Upper lobe of left lung (tissue), 6 donors: Measurements from ENCODE around the gene DQX1. TPM values are rescaled to one million over a fixed set of nuclear protein-coding genes. Genes with fewer than 3 reads are reported as not detected.

Experiments
- ATAC-seq, 2 donors: fragments of 200-7000 bp; cut with Tn5 transposase; one replicate each; pipeline ENCODE4 v1.9.1; 2022; ENCODE audit warnings: mild to moderate bottlenecking in 2 of 2, moderate library complexity in 2 of 2; ENCODE audit not compliant: low FRiP score in 2 of 2
- DNase-seq, 2 donors: peaks; one replicate each; pipeline ENCODE4 v3.0.0-alpha.2; 2019 to 2020
- H3K27ac ChIP-seq, 4 donors: fragments of 200-600 bp; sonication (generic); one replicate each; pipeline ENCODE4 v1.5.1; 2016 to 2019
- H3K27me3 ChIP-seq, 4 donors: fragments of 200-600 bp; sonication (generic); one replicate each; pipeline ENCODE4 v1.5.1; 2017 to 2019
- H3K36me3 ChIP-seq, 4 donors: fragments of 200-600 bp; sonication (generic); one replicate each; pipeline ENCODE4 v1.5.1; 2016 to 2019
- H3K4me1 ChIP-seq, 4 donors: fragments of 200-600 bp; sonication (generic); one replicate each; pipeline ENCODE4 v1.5.1; 2018 to 2019
- H3K4me3 ChIP-seq, 4 donors: fragments of 200-600 bp; sonication (generic); one replicate each; pipeline ENCODE4 v1.5.1; 2017 to 2019; ENCODE audit warnings: mild to moderate bottlenecking in 2 of 4, moderate library complexity in 1 of 4
- H3K9me3 ChIP-seq, 4 donors: fragments of 200-600 bp; sonication (generic); one replicate each; pipeline ENCODE4 v1.5.1; 2018 to 2019
- CTCF ChIP-seq, 6 experiments: fragments of 450-650 bp in 4 of 6; fragments of 200-600 bp in 2 of 6; sonication (generic) in 2 of 6; IDR thresholded peaks; one replicate each; pipeline ENCODE4 v1.5.1; 2016 to 2019; ENCODE audit warnings: antibody characterized with exemption in 6 of 6
- EP300 ChIP-seq, 4 donors: sonication (generic); formaldehyde crosslinking; IDR thresholded peaks; one replicate each; pipeline ENCODE4 v1.5.1; 2017; ENCODE audit warnings: antibody characterized with exemption in 4 of 4, control low read depth in 2 of 4
- POLR2A ChIP-seq, 4 donors: fragments of 450-650 bp; IDR thresholded peaks; one replicate each; pipeline ENCODE4 v1.5.1; 2016 to 2017; ENCODE audit warnings: antibody characterized with exemption in 4 of 4, mild to moderate bottlenecking in 2 of 4
- POLR2AphosphoS5 ChIP-seq, 2 donors: sonication (generic); formaldehyde crosslinking; IDR thresholded peaks; one replicate each; pipeline ENCODE4 v1.5.1; 2017; ENCODE audit warnings: antibody characterized with exemption in 2 of 2
- WGBS, 2 donors: methylation state at CpG; one replicate each; pipeline ENCODE4 v1.1.5; 2017 to 2018; 5-methylcytosine and 5-hydroxymethylcytosine counted together
- total RNA-seq, 6 donors: library from RNA; depleted of rRNA in 4 of 6; stranded (reverse); fragments of >200 nt in 4 of 6; gene quantifications; one replicate each; pipeline versions ENCODE4 v1.1.0 to v1.2.1, GENCODE V29; 2016 to 2021
- donor health status: DM: no; HTN: no; CAD: no; lungs with moderate emphysema.
- donor health status: DM: no; HTN: yes; CAD: no; lungs with severe emphysema.

The DQX1 gene
- total RNA-seq, 6 donors from 2014 or later = 0.26 to 0.37 (median 0.33) TPM; not detected in 3

- DNase-seq (no peak), ATAC-seq (no peak)
- H3K4me3 ChIP-seq = no peak overlapping the region
- H3K9me3 ChIP-seq = no peaks in the 10 kb centered on the region
- 85 to 92% methylated on average over 1 of the region's 1 CpG for WGBS, 2 donors
- H3K27me3 ChIP-seq = peaks cover 0 to 29% (median 4%) of the 10 kb centered on the region in 4 donors
- peaks cover 23 to 30% (median 24%) of the 10 kb centered on the region in 4 donors for H3K4me1 ChIP-seq
- TF ChIP-seq POLR2A (IDR thresholded peaks at IDR 0.05) (no peak), EP300 (IDR thresholded peaks at IDR 0.05) (no peak), POLR2AphosphoS5 (IDR thresholded peaks at IDR 0.05) (no peak), CTCF (IDR thresholded peaks at IDR 0.05) (no peak)
- peaks cover 29 to 40% (median 36%) of the 10 kb centered on the region in 4 donors for H3K36me3 ChIP-seq
- no peak overlapping the region for H3K27ac ChIP-seq
Measured at GRCh38 chr2:74495440-74495839, 30.6 kb downstream of the DQX1 start.

- no peak for DNase-seq
- Histone ChIP-seq H3K27ac (no peak overlapping the region), H3K9me3 (no peaks in the 10 kb centered on the region), H3K27me3 (peaks cover 0 to 11% (median 0%) of the 10 kb centered on the region in 4 donors), H3K36me3 (peaks cover 30 to 55% (median 44%) of the 10 kb centered on the region in 4 donors), H3K4me3 (no peak overlapping the region), H3K4me1 (peaks cover 10 to 15% (median 12%) of the 10 kb centered on the region in 4 donors)
- ATAC-seq = no peak
- no peak for TF ChIP-seq CTCF (IDR thresholded peaks at IDR 0.05)
- TF ChIP-seq POLR2A (IDR thresholded peaks at IDR 0.05) = no peak
- no peak for TF ChIP-seq POLR2AphosphoS5 (IDR thresholded peaks at IDR 0.05)
- no peak for TF ChIP-seq EP300 (IDR thresholded peaks at IDR 0.05)
- 95 to 100% methylated on average over 3 of the region's 3 CpGs for WGBS, 2 donors
Measured at GRCh38 chr2:74493546-74493945, 32.5 kb downstream of the DQX1 start.

- peak in 1 of 2 donors; percentile 64 for DNase-seq
- H3K4me3 ChIP-seq = no peak overlapping the region
- ATAC-seq = no peak
- H3K9me3 ChIP-seq = no peaks in the 10 kb centered on the region
- H3K27me3 ChIP-seq = no peaks in the 10 kb centered on the region
- no peak overlapping the region for H3K27ac ChIP-seq
- peaks cover 30 to 67% (median 47%) of the 10 kb centered on the region in 4 donors for H3K36me3 ChIP-seq
- 97 to 98% methylated on average over 11 to 12 of the region's 12 CpGs for WGBS, 2 donors
- H3K4me1 ChIP-seq = no peaks in the 10 kb centered on the region
- TF ChIP-seq POLR2A (IDR thresholded peaks at IDR 0.05) (no peak), CTCF (IDR thresholded peaks at IDR 0.05) (no peak), EP300 (IDR thresholded peaks at IDR 0.05) (no peak), POLR2AphosphoS5 (IDR thresholded peaks at IDR 0.05) (no peak)
Measured at GRCh38 chr2:74491648-74492544, 34.1 kb downstream of the DQX1 start.

GRCh38 chr2:74489906-74490305 is 36.1 kb downstream of the DQX1 start:
- no peaks in the 10 kb centered on the region for H3K4me1 ChIP-seq
- peak in 1 of 2 donors; percentile 12 for ATAC-seq
- DNase-seq = no peak
- no peaks in the 10 kb centered on the region for H3K27me3 ChIP-seq
- WGBS, 2 donors = 92 to 93% methylated on average over 2 to 9 of the region's 9 CpGs
- H3K4me3 ChIP-seq = no peak overlapping the region
- H3K27ac ChIP-seq = no peak overlapping the region
- TF ChIP-seq POLR2AphosphoS5 (IDR thresholded peaks at IDR 0.05) (no peak), CTCF (IDR thresholded peaks at IDR 0.05) (no peak), POLR2A (IDR thresholded peaks at IDR 0.05) (no peak), EP300 (IDR thresholded peaks at IDR 0.05) (no peak)
- H3K9me3 ChIP-seq = no peaks in the 10 kb centered on the region
- peaks cover 30 to 85% (median 56%) of the 10 kb centered on the region in 4 donors for H3K36me3 ChIP-seq
